Testis (tissue), 2 donors: ENCODE results near the gene MRPL28.

Source experiments
- POLR2A ChIP-seq: fragments of 450-650 bp; IDR thresholded peaks from one replicate; pipeline ENCODE4 v1.6.1; 2017; ENCODE audit warnings: antibody characterized with exemption, mild to moderate bottlenecking, moderate library complexity
- TF ChIP-seq, protein P1 (sequence below), 3 experiments: fragments of 450-650 bp in 2 of 3; fragments of 200-600 bp in 1 of 3; sonication (generic) in 1 of 3; IDR thresholded peaks; one replicate each; pipeline ENCODE4 v1.5.1; 2016 to 2019; ENCODE audit warnings: antibody characterized with exemption in 3 of 3, mild to moderate bottlenecking in 2 of 3, moderate library complexity in 1 of 3

DNA sequence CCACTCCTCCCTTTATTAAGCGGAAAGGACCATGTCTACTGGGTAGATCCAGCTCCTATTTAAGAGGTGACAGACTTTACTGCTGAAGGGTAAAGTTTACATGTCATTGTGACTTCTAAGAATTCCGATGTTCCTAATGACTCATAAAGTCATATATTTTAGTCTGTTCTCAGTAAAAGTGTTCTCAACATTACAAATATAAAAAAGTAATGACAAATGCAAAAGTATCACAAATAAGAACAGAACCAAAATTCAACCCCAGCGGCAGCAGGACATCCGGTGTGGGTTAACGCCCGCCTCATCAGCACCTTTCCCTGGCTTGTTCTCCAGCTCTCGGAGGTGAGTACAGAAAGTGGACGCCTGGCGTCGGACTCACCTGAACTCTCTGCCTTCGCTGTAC is 24.6 kb downstream of the MRPL28 start:
- TF ChIP-seq, protein P1, sequence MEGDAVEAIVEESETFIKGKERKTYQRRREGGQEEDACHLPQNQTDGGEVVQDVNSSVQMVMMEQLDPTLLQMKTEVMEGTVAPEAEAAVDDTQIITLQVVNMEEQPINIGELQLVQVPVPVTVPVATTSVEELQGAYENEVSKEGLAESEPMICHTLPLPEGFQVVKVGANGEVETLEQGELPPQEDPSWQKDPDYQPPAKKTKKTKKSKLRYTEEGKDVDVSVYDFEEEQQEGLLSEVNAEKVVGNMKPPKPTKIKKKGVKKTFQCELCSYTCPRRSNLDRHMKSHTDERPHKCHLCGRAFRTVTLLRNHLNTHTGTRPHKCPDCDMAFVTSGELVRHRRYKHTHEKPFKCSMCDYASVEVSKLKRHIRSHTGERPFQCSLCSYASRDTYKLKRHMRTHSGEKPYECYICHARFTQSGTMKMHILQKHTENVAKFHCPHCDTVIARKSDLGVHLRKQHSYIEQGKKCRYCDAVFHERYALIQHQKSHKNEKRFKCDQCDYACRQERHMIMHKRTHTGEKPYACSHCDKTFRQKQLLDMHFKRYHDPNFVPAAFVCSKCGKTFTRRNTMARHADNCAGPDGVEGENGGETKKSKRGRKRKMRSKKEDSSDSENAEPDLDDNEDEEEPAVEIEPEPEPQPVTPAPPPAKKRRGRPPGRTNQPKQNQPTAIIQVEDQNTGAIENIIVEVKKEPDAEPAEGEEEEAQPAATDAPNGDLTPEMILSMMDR (IDR thresholded peaks at IDR 0.05): no peak
- no peak for TF ChIP-seq POLR2A
